CD4-positive, CD25-positive, alpha-beta regulatory T cell (primary cell): ENCODE results near the gene GCA. TPM values are rescaled to one million over a fixed set of nuclear protein-coding genes. Genes with fewer than 3 reads are reported as not detected.

Experiments
- ATAC-seq, 2 donors: fragments of 150-1000 bp; cut with Tn5 transposase; one replicate each; pipeline ENCODE4 v1.10.0; 2021; ENCODE audit warnings: low read depth in 2 of 2, moderate number of reproducible peaks in 2 of 2, moderate library complexity in 1 of 2
- DNase-seq, 3 donors: peaks; one replicate each; pipeline versions ENCODE4 v3.0.0 to v3.0.0-alpha.2; 2012 to 2022; ENCODE audit warnings: mixed read lengths in 1 of 3
- H3K27ac ChIP-seq: one replicate; pipeline ENCODE4 v1.7.0; 2013; ENCODE audit warnings: mild to moderate bottlenecking, low read length; ENCODE audit not compliant: insufficient read depth, poor library complexity, severe bottlenecking
- H3K27me3 ChIP-seq: one replicate; pipeline ENCODE4 v1.7.0; 2013; ENCODE audit warnings: low read length; ENCODE audit not compliant: control insufficient read depth, insufficient read depth
- H3K36me3 ChIP-seq: one replicate; pipeline ENCODE4 v1.7.0; 2013; ENCODE audit warnings: mild to moderate bottlenecking, low read length, moderate library complexity; ENCODE audit not compliant: control insufficient read depth, insufficient read depth
- H3K4me1 ChIP-seq: 2 replicates; pipeline ENCODE4 v1.7.0; 2013; ENCODE audit warnings: mild to moderate bottlenecking, low read length; ENCODE audit not compliant: insufficient read depth, control insufficient read depth, poor library complexity, severe bottlenecking
- H3K4me3 ChIP-seq: one replicate; pipeline ENCODE4 v1.7.0; 2013; ENCODE audit warnings: low read depth, mild to moderate bottlenecking, low read length, moderate library complexity
- H3K9me3 ChIP-seq, 2 experiments: 1 replicate in 1 of 2; 2 replicates in 1 of 2; pipeline ENCODE4 v1.7.0; 2013; ENCODE audit warnings: low read length in 2 of 2, mild to moderate bottlenecking in 1 of 2, moderate library complexity in 1 of 2; ENCODE audit not compliant: control insufficient read depth in 2 of 2
- H3K27ac Mint-ChIP-seq, 3 donors: one replicate each; pipeline ENCODE4 v1.8.0; 2020 to 2022; ENCODE audit warnings: mild to moderate bottlenecking in 3 of 3, mixed read lengths in 3 of 3, moderate library complexity in 2 of 3
- H3K27me3 Mint-ChIP-seq: one replicate; pipeline ENCODE4 v1.8.0; 2022; ENCODE audit warnings: mild to moderate bottlenecking, mixed read lengths
- H3K36me3 Mint-ChIP-seq: one replicate; pipeline ENCODE4 v1.8.0; 2020; ENCODE audit warnings: mixed read lengths
- H3K4me1 Mint-ChIP-seq, 4 donors: one replicate each; pipeline ENCODE4 v1.8.0; 2020 to 2022; ENCODE audit warnings: mixed read lengths in 4 of 4, mild to moderate bottlenecking in 1 of 4
- H3K4me3 Mint-ChIP-seq, 4 donors: one replicate each; pipeline ENCODE4 v1.8.0; 2020 to 2022; ENCODE audit warnings: mild to moderate bottlenecking in 4 of 4, mixed read lengths in 4 of 4, moderate library complexity in 3 of 4
- H3K9me3 Mint-ChIP-seq, 7 donors: one replicate each; pipeline ENCODE4 v1.8.0; 2020 to 2022; ENCODE audit warnings: mixed read lengths in 7 of 7, mild to moderate bottlenecking in 3 of 7, moderate library complexity in 2 of 7
- polyA plus RNA-seq, 4 donors: library from polyadenylated mRNA; unstranded; fragments of 300-500 nt; fragmentation: Illumina TruSeq; gene quantifications; one replicate each; pipeline ENCODE4 v1.2.3, GENCODE V29; 2021
- total RNA-seq: library from RNA; stranded (reverse); gene quantifications from one replicate; pipeline ENCODE4 v1.2.3, GENCODE V29; 2022

The GCA gene
- total and polyA plus RNA-seq, 5 donors from 2014 or later = 12.1 to 27.3 (median 25.8) TPM

DNA sequence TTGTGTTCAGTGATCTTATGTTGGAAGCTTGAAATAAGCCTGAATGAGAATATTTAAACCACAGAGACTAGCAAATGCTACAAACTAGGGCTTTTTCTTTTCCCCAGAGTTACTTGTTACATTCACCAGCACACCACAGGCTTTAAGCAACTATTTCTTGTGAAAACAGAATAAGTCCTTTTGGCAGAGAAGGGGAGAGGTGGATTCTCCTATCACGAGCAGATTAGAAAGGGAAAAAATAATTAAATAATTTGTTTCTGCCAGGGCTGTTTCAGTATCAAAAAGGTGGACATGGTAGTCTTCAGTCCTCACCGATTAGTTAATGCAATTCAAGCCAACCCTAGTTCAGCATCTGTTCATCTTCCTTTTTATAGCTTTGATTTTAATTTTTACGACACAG is 38.0 kb upstream of the GCA start:
- Histone ChIP-seq H3K27me3 (no peaks in the 10 kb centered on the region), H3K9me3 (no peaks in the 10 kb centered on the region), H3K36me3 (peaks cover 37% of the 10 kb centered on the region), H3K4me3 (no peak overlapping the region), H3K4me1 (peaks cover 6% of the 10 kb centered on the region), H3K27ac (no peak overlapping the region)
- Mint-ChIP-seq H3K4me1 (peaks cover 13 to 33% (median 22%) of the 10 kb centered on the region in 4 donors), H3K4me3 (no peak overlapping the region), H3K9me3 (no peaks in the 10 kb centered on the region), H3K27ac (peak overlapping the region in 1 of 3 donors; percentile 26), H3K36me3 (peaks cover 26% of the 10 kb centered on the region), H3K27me3 (no peaks in the 10 kb centered on the region)
- DNase-seq = no peak
- ATAC-seq = no peak

DNA sequence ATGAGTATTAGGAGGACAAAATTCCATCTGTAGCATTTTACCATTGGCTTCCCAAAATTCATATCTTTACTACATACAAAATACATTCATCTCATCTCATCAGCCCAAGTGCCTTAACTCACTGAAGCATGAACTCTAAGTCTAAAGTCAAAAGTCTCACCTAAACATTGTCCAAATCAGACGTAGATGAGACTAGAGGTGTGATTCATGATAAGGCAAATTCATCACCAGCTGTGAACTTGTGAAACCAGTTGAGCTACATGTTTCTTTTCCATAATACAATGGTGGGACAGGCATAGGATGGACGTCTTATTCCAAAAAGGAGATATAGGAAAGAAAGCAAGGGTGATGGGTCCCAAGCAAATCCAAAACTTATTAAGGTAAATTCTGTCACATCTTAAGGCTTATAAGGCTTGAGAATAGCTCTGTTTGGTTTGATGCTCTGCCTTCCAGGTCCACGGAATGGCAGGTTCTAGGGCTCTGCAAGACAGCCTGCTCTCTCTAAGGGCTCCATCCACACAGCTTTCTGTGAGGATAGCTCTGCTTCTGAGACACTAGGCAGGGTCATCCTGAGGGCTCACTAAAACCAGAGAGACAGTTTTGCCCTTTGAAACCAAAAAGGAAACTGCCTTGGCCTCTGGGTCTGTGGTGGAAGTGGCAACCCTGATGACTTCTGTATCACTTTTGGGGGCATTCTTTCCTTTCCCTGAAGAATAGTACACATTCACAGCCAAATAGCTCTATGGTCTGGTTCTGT is 35.0 kb upstream of the GCA start:
- Mint-ChIP-seq H3K4me1 (peaks cover 39 to 54% (median 44%) of the 10 kb centered on the region in 4 donors), H3K4me3 (no peak overlapping the region), H3K27me3 (no peaks in the 10 kb centered on the region), H3K36me3 (peaks cover 23% of the 10 kb centered on the region), H3K27ac (peak overlapping the region in 2 of 3 donors; percentile 18 to 22), H3K9me3 (peaks cover 0 to 2% (median 0%) of the 10 kb centered on the region in 7 donors)
- no peak for ATAC-seq
- Histone ChIP-seq H3K4me1 (peaks cover 10% of the 10 kb centered on the region), H3K4me3 (no peak overlapping the region), H3K9me3 (no peaks in the 10 kb centered on the region), H3K27ac (peak overlapping the region; percentile 38), H3K36me3 (peaks cover 37% of the 10 kb centered on the region), H3K27me3 (no peaks in the 10 kb centered on the region)
- no peak for DNase-seq

DNA sequence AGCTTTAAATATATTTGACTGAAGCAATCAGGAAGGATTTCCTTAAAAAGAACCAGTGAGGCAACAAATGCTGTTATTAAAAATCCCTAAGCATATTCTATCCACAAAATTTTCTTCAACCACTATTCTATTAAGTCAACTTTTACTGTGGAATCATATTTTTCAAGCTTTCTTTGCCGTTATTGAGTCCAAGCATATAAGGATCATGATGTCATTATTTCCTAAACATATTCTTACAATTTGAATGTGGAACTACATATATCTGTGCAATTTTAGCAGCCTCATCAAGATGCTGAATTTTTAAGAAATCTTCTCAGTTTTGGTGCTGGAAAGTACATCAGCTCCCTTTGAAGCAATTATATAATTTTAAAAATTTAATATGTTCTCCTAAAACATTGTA is 31.1 kb upstream of the GCA start:
- peaks cover 41% of the 10 kb centered on the region for H3K4me1 ChIP-seq
- H3K27ac Mint-ChIP-seq = peak overlapping the region in 1 of 3 donors; percentile 14
- no peak for ATAC-seq

DNA sequence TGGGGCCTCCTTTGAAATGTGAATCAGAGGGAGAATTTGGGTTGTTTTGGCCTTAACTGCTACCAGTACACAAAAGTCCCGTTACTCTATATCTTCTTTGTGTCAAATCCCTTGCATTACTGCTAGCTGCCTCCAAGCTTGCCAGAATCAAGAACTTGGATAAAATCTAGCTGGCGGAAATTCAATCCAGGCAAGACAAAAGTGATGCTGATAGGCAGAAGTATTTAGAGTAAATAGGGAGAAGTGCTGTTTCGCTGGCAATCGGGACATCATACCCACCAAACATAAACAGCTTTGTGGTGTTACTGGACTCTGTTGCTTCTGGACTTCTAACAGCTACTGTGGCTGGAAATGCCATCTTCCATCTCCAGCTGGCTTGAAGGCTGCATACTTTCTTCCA is 28.0 kb upstream of the GCA start:
- no peak for DNase-seq
- peaks cover 0 to 2% (median 0%) of the 10 kb centered on the region in 7 donors for H3K9me3 Mint-ChIP-seq
- no peaks in the 10 kb centered on the region for H3K36me3 Mint-ChIP-seq
- Histone ChIP-seq H3K27ac (no peak overlapping the region), H3K4me3 (peak overlapping the region; percentile 99), H3K4me1 (peaks cover 49% of the 10 kb centered on the region), H3K36me3 (no peaks in the 10 kb centered on the region), H3K27me3 (no peaks in the 10 kb centered on the region), H3K9me3 (no peaks in the 10 kb centered on the region)
- peak overlapping the region; percentile 95 to 98 (median 98) for H3K4me3 Mint-ChIP-seq
- peak overlapping the region in 2 of 3 donors; percentile 18 to 99 for H3K27ac Mint-ChIP-seq
- no peaks in the 10 kb centered on the region for H3K27me3 Mint-ChIP-seq
- no peak for ATAC-seq
- peaks cover 44 to 81% (median 72%) of the 10 kb centered on the region in 4 donors for H3K4me1 Mint-ChIP-seq

More for the DNA sequence above, 31.1 kb upstream of the GCA start:
- Mint-ChIP-seq H3K36me3 (peaks cover 20% of the 10 kb centered on the region), H3K9me3 (peaks cover 0 to 2% (median 0%) of the 10 kb centered on the region in 7 donors), H3K4me3 (no peak overlapping the region), H3K27me3 (no peaks in the 10 kb centered on the region), H3K4me1 (peaks cover 58 to 73% (median 64%) of the 10 kb centered on the region in 4 donors)
- no peaks in the 10 kb centered on the region for H3K9me3 ChIP-seq
- H3K27me3 ChIP-seq = no peaks in the 10 kb centered on the region
- H3K4me3 ChIP-seq = peak overlapping the region; percentile 4
- no peak overlapping the region for H3K27ac ChIP-seq
- no peak for DNase-seq
- H3K36me3 ChIP-seq = peaks cover 21% of the 10 kb centered on the region

DNA sequence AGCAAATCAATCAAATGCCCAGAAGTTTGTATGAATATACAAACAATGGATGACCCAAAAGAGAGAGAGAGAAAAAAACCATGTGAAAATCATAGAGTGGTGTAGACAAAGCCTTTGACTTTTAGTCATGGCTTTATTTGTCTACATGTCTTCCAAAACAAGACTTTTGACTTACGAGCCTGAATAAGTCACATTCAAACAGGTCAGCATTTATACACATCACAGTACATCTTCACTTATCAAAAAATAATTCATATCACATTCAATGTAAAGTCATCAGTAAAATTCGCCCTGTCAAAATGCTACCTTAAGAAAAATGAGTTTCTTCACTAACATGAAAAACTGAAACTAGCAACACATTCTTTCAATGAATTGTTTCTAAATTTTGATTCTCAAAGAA is 27.3 kb upstream of the GCA start:
- peaks cover 0 to 2% (median 0%) of the 10 kb centered on the region in 7 donors for H3K9me3 Mint-ChIP-seq
- peak overlapping the region; percentile 95 for H3K27ac ChIP-seq
- H3K4me3 ChIP-seq = peak overlapping the region; percentile 99
- H3K9me3 ChIP-seq = no peaks in the 10 kb centered on the region
- H3K36me3 ChIP-seq = no peaks in the 10 kb centered on the region
- H3K4me3 Mint-ChIP-seq = peak overlapping the region; percentile 95 to 98 (median 98)
- no peaks in the 10 kb centered on the region for H3K36me3 Mint-ChIP-seq
- peak overlapping the region; percentile 22 to 99 (median 81) for H3K27ac Mint-ChIP-seq
- no peak for ATAC-seq
- DNase-seq = no peak
- no peaks in the 10 kb centered on the region for H3K27me3 Mint-ChIP-seq
- H3K4me1 ChIP-seq = peaks cover 49% of the 10 kb centered on the region
- H3K27me3 ChIP-seq = no peaks in the 10 kb centered on the region
- peaks cover 37 to 81% (median 73%) of the 10 kb centered on the region in 4 donors for H3K4me1 Mint-ChIP-seq

DNA sequence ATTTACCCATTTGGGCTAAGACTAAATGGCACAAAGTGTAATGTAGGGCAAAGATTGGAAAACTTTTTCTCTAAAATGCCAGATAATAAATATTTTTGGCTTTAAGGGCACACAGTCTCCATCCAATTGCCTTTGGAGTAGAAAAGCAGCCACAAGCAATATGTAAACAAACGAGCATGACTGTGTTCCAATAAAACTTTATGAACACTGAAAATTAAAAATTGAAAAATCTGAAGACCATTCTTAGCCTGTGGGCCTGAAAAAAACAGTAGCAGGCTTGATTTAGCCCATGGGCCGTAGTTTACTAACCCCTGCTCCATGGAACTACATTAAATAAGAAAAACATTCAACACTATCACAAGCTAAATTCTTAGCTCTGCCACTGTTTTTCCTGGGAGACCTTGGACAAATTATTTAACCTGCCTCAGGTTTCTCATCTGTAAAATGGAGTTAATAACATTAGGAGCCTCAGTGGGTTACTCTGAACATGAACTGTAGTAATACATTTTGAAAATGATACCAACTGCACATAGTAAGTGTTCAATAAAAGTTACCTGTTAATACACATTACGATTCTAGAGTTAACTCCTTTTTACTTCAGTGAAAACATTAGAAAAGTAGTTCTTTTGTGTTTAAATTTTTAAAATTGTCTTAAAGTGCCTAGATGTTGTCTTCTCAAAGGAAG is 26.7 kb upstream of the GCA start:
- H3K4me1 Mint-ChIP-seq = peaks cover 31 to 75% (median 67%) of the 10 kb centered on the region in 4 donors
- peak in 1 of 3 donors; percentile 23 for DNase-seq
- H3K4me3 ChIP-seq = peak overlapping the region; percentile 99
- H3K27me3 ChIP-seq = no peaks in the 10 kb centered on the region
- no peak for ATAC-seq
- no peaks in the 10 kb centered on the region for H3K27me3 Mint-ChIP-seq
- no peaks in the 10 kb centered on the region for H3K36me3 Mint-ChIP-seq
- H3K9me3 Mint-ChIP-seq = peaks cover 0 to 2% (median 0%) of the 10 kb centered on the region in 7 donors
- peak overlapping the region; percentile 94 to 100 (median 99) for H3K27ac Mint-ChIP-seq
- peak overlapping the region; percentile 95 for H3K27ac ChIP-seq
- peak overlapping the region; percentile 95 to 98 (median 98) for H3K4me3 Mint-ChIP-seq
- no peaks in the 10 kb centered on the region for H3K36me3 ChIP-seq
- H3K9me3 ChIP-seq = no peaks in the 10 kb centered on the region
- H3K4me1 ChIP-seq = peaks cover 49% of the 10 kb centered on the region

DNA sequence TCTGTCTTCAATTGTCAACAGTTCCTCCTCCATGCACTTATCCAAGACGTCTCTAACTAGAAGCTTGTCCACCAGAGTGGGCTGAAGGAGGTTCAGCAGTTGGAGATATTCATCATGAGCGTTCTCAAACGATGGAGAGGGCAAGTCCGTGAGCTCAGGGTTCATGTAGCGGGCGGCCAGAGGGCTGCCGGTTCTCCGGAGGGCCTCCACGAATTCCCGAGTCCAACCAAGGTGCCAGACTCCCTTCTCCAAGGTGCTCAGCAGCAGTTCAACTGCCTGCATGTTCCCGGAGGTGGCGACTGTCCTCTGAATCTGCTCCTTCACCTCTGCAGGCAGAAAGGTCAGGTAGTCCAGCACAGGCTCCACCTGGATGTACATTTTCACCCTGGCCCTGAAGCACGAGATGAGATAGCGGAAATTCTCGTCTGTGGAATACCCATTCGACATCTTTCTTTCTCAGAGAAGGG is 26.0 kb upstream of the GCA start:
- peaks cover 49% of the 10 kb centered on the region for H3K4me1 ChIP-seq
- H3K4me3 ChIP-seq = peak overlapping the region; percentile 99
- H3K36me3 ChIP-seq = no peaks in the 10 kb centered on the region
- H3K4me1 Mint-ChIP-seq = peaks cover 24 to 68% (median 61%) of the 10 kb centered on the region in 4 donors
- DNase-seq (peak in 1 of 3 donors; percentile 49), ATAC-seq (peak; percentile 0 to 4)
- no peaks in the 10 kb centered on the region for H3K27me3 ChIP-seq
- no peaks in the 10 kb centered on the region for H3K36me3 Mint-ChIP-seq
- peak overlapping the region; percentile 95 for H3K27ac ChIP-seq
- H3K4me3 Mint-ChIP-seq = peak overlapping the region; percentile 95 to 98 (median 98)
- peak overlapping the region; percentile 94 to 100 (median 99) for H3K27ac Mint-ChIP-seq
- H3K9me3 ChIP-seq = no peaks in the 10 kb centered on the region
- no peaks in the 10 kb centered on the region for H3K27me3 Mint-ChIP-seq
- H3K9me3 Mint-ChIP-seq = peaks cover 0 to 2% (median 0%) of the 10 kb centered on the region in 7 donors
